ENCODE results near the gene HES7.

HES7 gene

DNA sequence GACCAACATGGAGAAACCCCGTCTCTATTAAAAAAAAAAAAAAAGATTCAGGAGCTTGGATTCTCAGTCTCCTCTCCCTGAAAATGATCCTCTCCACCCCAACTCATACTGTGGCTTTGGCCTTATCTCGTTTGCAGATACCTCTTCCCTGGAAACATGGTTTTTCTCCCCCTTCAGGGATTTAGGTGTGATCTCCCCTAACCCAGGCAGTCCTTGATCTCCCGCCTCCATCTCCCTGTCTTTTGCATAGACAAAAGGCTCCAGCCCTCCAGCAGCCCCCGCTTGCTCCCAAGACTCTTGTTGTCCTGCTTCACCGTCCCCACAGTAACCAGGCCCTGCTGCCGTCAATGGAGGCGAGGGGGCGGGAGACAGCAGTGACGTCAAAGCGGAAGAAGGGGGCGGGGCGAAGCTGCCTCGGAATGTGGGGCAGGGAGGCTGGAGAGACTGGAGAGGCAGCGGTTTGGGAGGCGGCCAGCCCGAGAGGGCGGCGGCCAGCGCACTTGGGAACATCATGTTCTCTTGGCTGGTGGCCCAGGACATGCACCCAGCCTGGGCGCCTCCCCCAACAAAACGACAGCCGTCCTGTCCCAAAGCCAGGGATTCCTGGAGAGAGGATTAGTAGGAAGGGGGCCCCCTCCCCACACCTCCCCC lies 30.2 kb upstream of the HES7 start:
- DNase-seq (ENCODE audit: insufficient read length, low spot score) (no peak), FAIRE-seq (no peak)
- TF ChIP-seq, protein P1, sequence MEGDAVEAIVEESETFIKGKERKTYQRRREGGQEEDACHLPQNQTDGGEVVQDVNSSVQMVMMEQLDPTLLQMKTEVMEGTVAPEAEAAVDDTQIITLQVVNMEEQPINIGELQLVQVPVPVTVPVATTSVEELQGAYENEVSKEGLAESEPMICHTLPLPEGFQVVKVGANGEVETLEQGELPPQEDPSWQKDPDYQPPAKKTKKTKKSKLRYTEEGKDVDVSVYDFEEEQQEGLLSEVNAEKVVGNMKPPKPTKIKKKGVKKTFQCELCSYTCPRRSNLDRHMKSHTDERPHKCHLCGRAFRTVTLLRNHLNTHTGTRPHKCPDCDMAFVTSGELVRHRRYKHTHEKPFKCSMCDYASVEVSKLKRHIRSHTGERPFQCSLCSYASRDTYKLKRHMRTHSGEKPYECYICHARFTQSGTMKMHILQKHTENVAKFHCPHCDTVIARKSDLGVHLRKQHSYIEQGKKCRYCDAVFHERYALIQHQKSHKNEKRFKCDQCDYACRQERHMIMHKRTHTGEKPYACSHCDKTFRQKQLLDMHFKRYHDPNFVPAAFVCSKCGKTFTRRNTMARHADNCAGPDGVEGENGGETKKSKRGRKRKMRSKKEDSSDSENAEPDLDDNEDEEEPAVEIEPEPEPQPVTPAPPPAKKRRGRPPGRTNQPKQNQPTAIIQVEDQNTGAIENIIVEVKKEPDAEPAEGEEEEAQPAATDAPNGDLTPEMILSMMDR (IDR thresholded peaks at IDR 0.05; ENCODE audit: insufficient read depth, missing control alignments), result no peak

DNA sequence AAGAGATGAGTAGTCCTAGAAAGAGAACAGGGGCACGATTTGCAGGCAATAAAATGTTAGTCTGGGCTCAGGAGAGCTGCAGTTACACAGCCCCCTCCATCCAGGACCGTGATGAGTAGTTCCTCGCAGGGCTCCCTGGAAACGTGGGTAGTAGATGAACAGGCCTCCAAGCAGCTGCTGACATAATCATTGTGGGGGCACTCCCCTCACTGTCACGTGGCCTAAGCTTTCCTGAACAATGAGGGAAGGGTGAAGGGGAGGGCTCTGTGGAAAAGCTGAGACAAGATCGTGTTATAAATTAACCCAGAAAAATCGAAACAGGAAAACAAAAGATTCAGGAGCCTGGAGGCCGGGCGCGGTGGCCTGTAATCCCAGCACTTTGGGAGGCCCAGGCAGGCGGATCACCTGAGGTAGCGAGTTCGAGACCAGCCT lies 29.6 kb upstream of the HES7 start:
- DNase-seq (ENCODE audit: insufficient read length, low spot score) (no peak), FAIRE-seq (no peak)
- TF ChIP-seq, protein P1 (IDR thresholded peaks at IDR 0.05; ENCODE audit: insufficient read depth, missing control alignments), result no peak

DNA sequence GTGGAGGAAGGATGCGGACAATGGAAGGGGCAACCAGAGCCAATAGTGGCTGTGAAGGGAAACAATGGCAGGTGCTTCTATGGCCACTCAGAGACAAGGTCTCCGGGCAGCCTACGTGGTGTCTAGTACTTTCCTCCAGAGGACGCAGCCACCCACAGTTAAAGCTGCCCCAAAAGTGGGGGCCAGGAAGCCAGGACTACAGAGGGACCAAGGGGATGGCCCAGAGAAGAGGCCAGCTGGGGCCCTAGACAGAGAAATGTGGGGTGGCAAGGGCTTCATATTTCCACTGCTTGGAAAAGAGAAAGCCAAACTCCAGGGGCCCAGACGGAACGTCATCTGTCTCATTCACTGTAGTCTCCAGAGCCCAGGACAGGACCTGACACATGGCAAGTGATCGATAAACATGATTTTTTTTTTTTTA lies 29.1 kb upstream of the HES7 start:
- DNase-seq (ENCODE audit: insufficient read length, low spot score) (no peak), FAIRE-seq (no peak)
- TF ChIP-seq, protein P1 (IDR thresholded peaks at IDR 0.05; ENCODE audit: insufficient read depth, missing control alignments), result no peak

DNA sequence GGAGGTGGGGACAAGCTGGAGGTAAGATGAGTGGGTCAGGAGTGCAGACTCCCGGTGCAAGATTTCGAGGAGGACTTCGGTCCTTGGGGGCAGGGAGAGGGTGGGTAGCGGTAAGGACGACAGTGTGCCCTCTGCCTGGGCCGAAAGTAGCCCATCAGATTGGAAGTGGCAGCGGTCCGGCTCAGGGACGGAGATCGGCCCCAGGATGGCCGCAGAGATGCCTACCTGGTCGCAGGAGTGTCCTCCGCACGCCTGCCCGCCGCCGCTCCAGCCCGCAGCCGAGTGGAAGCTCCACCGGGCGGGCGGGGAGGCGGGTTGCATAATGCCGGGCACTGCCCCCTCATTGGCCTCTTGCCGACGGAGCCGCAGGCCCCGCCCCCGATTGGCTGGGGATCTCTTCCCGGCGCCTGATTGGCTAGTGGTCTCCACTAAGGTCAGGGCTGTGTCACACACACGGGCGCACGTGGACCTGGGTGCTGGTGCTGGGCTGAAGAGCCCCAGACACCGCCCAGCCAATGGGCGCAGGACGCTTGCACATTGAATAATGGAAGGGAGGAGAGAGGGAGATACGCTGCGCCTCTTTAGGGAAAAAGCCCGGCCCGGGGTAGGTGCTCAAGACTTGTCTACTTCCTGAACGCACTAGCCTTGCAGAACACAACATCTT lies 28.3 kb upstream of the HES7 start, which contains the start of gene PER1:
PER1 (minus strand) TSS at position 293 of the 664 bp plus-strand sequence. CDS start 1,698 bp downstream, outside the sequence.
- DNase-seq (ENCODE audit: insufficient read length, low spot score) (peak; percentile 98), FAIRE-seq (no peak)
- TF ChIP-seq, protein P1 (IDR thresholded peaks at IDR 0.05; ENCODE audit: insufficient read depth, missing control alignments), result no peak

DNA sequence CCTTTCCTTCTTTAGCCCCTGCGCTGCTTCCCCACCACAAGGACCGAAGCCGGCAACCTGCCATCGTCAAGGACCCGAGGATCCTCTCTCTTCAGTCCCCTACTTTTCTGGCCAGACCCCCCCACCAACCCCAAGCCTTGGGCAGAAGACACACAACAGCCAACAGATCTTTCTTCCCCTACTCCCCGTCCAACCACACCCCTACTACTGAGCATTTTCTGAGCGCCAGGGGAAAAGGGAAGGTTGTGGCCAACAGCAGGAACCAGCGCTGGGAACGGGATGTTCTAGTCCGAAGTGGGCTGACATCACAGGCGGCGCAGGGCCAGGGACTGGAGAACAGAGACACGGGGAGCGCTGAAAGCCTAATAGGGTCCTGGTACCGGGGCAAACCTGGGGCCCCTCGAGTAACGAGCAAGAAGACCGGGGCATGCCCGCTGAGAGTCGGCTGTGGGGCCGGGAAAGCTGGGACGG lies 27.8 kb upstream of the HES7 start:
- FAIRE-seq, result no peak
- TF ChIP-seq, protein P1 (IDR thresholded peaks at IDR 0.05; ENCODE audit: insufficient read depth, missing control alignments), result no peak
- DNase-seq (ENCODE audit: insufficient read length, low spot score), result no peak

DNA sequence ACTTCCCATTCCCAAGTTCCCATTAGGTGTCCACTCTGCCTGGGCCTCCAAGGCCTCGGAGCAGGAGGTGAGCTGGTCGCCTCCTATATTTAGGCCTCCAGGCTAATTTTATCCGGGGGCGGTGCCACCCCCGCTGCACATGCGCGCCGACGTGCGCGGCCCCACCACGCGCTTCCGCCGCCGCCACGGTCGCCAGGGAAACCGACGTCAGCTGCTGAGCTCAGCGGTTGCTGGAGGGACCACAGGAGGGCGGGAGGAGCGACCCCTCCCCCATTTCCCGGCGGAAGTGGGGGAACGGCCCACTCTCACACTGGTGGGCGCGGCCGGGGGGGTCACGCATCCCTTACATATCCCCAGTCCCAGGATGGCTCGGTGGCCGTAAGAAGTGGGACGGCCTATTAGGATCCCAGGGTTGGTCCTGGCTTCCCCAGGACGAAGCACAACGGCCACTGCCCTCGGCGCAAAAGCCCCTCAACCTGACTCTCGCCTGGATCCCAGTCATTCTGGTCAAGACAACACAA lies 27.3 kb upstream of the HES7 start:
- DNase-seq (ENCODE audit: insufficient read length, low spot score), result peak; percentile 89
- no peak for FAIRE-seq
- TF ChIP-seq, protein P1 (IDR thresholded peaks at IDR 0.05; ENCODE audit: insufficient read depth, missing control alignments), result no peak

Data from D721Med (cell line).